ENCODE results near the gene NOP53.
"Not testable (repeated sequence)": the region's sequence is repeated elsewhere in the genome, so short reads cannot be mapped to it uniquely, and the experiment has no call there.

Gene NOP53

GRCh38 chr19:47754206-47755064 is 9.1 kb downstream of the NOP53 start:
- no peak for DNase-seq (ENCODE audit: low read depth)

- DNase-seq (ENCODE audit: low read depth): no peak
These were observed 9.9 kb downstream of the NOP53 start for GRCh38 chr19:47755065-47755761.

- DNase-seq (ENCODE audit: low read depth): no peak
These were observed 10.6 kb downstream of the NOP53 start for GRCh38 chr19:47755762-47756626.

- DNase-seq (ENCODE audit: low read depth): no peak
These were observed 11.2 kb downstream of the NOP53 start for GRCh38 chr19:47756627-47756929.

GRCh38 chr19:47756953-47757608 is 11.7 kb downstream of the NOP53 start:
- DNase-seq (ENCODE audit: low read depth): no peak

- no peak for DNase-seq (ENCODE audit: low read depth)
These were observed 12.5 kb downstream of the NOP53 start for GRCh38 chr19:47757617-47758442.

GRCh38 chr19:47758443-47758804 is 13.1 kb downstream of the NOP53 start:
- no peak for DNase-seq (ENCODE audit: low read depth)

GRCh38 chr19:47760632-47760999 is 15.3 kb downstream of the NOP53 start:
- no peak for DNase-seq (ENCODE audit: low read depth)

GRCh38 chr19:47761566-47761965 is 16.2 kb downstream of the NOP53 start:
- no peak for DNase-seq (ENCODE audit: low read depth)

GRCh38 chr19:47762151-47762550 is 16.8 kb downstream of the NOP53 start:
- DNase-seq (ENCODE audit: low read depth): no peak

GRCh38 chr19:47762615-47763308 is 17.4 kb downstream of the NOP53 start:
- DNase-seq (ENCODE audit: low read depth): no peak

- DNase-seq (ENCODE audit: low read depth): not testable (repeated sequence)
These were observed 19.4 kb downstream of the NOP53 start for GRCh38 chr19:47764705-47765104.

GRCh38 chr19:47765523-47766358 is 20.4 kb downstream of the NOP53 start:
- DNase-seq (ENCODE audit: low read depth): no peak

GRCh38 chr19:47766359-47766620 is 20.9 kb downstream of the NOP53 start:
- DNase-seq (ENCODE audit: low read depth): no peak

GRCh38 chr19:47766670-47767069 is 21.3 kb downstream of the NOP53 start:
- no peak for DNase-seq (ENCODE audit: low read depth)

- no peak for DNase-seq (ENCODE audit: low read depth)
These were observed 22.0 kb downstream of the NOP53 start for GRCh38 chr19:47767349-47767748.

GRCh38 chr19:47768604-47769003 is 23.3 kb downstream of the NOP53 start:
- DNase-seq (ENCODE audit: low read depth): no peak

- no peak for DNase-seq (ENCODE audit: low read depth)
These were observed 24.2 kb downstream of the NOP53 start for GRCh38 chr19:47769534-47769933.

GRCh38 chr19:47771291-47771690 is 25.9 kb downstream of the NOP53 start:
- DNase-seq (ENCODE audit: low read depth): not testable (repeated sequence)

- DNase-seq (ENCODE audit: low read depth): no peak
These were observed 31.2 kb downstream of the NOP53 start for GRCh38 chr19:47776568-47776967.

Data from T follicular helper cell (primary cell).